GM21723 (cell line): ENCODE measurements around the gene GSK3A.

Experiments
- ATAC-seq: cut with Tn5 transposase; IDR thresholded peaks from one replicate; pipeline ENCODE4 v1.9.1; 2021; ENCODE audit warnings: mild to moderate bottlenecking, moderate library complexity; ENCODE audit not compliant: unreplicated experiment

GSK3A gene

DNA sequence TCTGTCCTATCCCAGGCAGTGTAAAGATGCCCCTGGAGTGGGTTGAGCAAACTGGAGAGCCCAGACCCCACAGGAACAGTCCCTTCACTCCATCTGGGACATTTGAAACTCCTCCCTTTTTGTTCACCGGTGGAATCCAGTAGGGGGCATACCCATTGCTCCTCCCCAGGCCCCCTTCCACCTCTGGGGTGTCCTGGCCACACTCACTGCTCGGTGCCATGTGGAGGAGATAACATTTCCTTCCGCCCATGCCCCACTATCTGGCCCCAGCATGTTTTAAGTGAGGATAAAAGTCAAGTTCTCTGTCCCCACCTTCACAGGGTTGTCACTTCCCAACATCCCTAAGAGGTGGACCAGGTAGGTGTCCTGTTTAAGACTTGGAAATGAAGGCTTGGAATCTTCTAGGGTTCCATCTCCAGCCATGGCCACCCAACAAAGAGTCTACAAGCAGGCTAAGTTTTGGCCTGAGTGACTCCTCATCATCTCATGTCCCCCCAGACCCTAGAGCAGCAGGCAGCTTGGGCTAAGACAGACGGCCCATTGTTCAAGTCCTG lies 13.0 kb downstream of the GSK3A start:
- ATAC-seq = no peak

DNA sequence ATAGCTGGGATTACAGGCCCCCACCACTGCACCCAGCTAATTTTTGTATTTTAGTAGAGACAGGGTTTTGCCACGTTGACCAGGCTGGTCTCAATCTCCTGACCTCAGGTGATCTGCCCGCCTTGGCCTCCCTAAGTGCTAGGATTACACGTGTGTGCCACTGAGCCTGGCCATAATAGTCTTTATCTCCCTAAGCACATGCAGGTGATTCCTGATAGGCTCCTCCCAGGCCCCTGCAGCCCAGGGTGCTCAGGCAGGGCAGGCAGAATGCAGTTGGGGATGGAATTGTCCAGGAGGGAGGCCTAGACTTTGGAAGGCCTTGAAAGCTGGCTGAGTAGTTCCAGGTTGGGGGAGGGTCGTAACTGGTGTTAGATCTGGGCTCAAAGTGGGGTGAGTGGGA lies 13.8 kb downstream of the GSK3A start:
- ATAC-seq = no peak

DNA sequence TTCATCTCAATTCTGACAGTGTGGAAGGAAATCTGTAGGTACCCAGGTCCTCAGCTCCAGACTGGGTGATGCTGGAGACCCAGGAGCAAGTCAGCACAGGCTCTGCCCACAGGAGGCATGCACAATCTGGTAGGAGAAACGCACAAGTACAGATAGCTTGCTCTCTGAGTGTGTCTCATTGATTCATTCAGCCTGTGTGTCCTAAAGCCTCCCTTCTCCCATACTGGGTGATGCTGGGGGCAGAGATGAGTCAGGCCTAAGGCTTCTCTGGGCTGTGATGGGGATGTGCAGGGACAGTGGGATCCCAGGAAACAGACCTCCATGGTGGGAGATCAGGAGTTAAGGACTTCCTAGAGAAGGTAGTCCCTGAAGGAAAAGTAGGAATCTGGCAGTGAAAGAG lies 15.5 kb downstream of the GSK3A start:
- ATAC-seq = no peak

DNA sequence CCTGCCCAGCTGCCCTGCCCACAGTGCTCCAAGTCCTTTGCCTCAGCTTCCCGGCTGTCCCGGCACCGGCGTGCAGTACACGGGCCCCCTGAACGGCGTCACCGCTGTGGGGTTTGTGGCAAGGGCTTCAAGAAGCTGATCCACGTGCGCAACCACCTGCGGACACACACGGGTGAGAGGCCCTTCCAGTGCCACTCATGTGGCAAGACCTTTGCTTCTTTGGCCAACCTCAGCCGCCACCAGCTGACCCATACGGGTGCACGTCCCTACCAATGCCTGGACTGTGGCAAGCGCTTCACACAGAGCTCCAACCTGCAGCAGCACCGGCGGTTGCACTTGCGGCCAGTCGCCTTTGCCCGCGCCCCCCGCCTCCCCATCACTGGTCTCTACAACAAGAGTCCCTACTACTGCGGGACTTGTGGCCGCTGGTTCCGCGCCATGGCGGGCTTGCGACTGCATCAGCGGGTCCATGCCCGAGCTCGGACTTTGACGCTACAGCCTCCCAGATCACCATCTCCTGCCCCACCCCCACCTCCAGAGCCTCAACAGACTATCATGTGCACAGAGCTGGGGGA lies 16.6 kb downstream of the GSK3A start:
- no peak for ATAC-seq

DNA sequence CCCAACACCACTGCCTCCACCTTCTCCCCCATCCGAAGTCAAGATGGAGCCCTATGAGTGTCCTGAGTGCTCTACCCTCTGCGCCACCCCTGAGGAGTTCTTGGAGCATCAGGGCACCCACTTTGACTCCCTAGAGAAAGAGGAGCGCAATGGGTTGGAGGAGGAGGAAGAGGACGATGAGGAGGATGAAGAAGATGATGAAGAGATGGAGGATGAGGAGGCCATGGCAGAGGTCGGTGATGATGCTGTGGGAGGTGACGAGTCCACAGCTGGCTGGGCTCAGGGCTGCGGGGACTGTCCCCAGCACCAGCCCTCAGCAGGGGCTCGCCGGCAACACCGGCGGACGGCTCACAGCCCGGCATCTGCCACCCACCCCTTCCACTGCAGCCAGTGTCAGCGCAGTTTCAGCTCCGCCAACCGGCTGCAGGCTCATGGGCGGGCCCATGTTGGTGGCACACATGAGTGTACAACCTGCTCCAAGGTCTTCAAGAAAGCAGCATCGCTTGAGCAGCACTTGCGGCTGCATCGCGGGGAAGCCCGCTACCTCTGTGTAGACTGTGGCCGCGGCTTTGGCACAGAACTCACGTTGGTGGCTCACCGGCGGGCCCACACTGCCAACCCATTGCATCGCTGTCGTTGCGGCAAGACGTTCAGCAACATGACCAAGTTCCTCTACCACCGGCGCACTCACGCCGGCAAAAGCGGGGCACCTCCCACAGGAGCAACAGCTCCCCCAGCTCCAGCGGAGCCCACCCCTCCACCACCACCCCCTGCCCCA lies 17.3 kb downstream of the GSK3A start:
- ATAC-seq = no peak

DNA sequence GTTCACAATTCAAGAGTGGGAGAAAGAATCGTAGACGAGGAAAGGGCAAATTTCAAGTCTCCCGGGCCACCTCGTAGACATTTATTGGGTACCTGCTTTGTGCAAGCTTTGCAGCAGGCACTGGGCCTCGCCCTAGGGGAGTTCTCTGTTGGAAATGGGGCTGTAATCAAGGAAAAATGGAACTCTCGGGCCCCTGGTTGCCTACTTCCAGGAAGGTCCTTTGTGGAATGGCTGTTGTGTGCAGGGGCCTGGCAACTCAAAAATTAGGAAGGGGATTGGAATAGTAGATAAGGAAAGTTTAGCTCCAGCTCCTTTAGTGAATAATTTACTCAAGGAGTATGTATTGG lies 21.7 kb downstream of the GSK3A start:
- no peak for ATAC-seq

DNA sequence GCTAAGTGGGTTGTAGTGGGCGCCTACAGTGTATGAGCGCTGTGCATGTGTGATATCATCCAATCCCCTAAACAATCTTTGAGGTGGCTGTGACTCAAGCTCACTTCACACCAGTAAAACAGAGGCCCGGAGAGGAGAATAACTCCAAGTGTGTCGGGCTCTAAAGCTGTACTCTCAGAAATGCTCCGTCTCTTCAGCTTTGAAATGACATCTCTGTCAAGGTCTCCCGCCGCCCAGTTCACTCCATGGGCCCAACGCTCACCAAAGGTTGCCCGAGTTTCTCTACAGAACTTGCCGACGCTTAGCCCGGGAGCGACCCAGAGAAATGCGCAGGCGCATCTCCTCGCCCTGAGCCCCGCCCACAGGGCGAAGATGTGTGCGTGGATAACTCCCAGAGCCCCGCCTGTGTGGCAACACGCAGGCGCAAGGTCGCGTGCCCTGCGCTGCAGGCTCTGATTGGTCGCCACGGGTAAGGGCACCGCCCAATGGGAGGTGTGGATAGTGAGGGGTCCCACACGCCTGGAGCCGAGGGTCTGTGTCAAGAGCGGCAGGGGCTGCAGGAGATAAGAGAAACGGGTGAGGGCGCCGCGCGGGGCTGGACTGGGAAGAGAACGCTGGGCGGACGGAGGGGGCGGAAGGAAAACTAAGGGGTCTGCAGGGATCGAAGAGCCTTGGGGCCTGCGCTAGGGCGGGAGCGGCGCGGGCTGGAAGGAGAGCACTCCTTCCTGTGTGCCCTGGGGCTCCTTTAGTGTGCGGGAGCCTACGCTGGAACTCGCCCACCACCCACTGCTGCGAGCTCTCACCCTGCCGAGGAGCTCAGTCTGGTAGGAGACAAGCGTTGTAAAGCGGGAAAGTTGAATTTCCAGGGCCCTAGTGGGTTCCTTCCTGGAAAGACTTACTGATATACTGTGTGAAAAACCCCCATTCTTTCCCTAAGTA lies 22.3 kb downstream of the GSK3A start, which contains the start of gene ZNF526:
TSS of gene ZNF526 (plus strand) at position 501 of the 939 bp plus-strand sequence. CDS start 4,092 bp downstream, outside the sequence.
- peak; percentile 65 for ATAC-seq

DNA sequence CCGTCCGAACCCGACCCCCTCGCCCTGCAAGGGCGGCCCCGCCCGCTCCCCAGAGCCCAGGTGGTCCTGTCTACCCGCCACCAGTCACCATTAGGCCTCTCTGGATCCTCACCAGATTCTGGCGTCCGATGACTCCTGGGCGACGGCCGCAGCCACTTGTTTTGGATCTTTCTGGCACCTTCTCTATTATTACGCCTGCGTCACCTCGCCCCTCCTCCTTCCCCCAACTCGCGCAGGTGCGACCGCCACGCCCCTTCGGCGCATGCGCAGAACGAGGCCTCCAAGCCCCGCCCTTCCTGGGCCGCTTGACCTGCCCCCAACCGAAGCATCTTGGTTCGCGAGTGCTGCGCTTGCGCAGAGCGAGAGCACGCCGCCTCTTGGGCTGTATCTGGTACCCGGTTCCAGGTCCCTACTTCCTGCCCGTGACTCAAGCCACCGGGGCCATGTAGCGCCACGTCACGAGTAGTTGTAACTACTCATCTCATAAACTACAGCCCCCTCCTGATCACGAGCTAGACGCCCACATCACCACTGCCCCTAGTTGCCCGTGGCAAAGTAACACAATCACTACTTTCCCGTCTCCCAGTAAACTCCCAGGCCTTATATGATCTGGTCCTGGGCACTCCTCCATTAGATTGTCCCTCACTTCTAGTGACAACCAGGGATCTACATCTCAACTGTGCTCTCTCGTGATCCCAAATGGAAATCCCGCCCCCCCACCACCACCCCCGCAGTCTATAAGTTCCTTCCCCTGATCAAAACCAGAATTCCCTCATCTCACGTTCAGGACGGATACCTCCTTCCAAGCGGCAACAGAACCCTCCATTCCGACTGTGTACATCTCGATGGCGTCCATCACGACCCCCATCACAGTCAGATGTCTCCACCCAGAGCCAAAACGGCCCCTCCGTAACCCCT lies 24.6 kb downstream of the GSK3A start, which contains the start of gene DEDD2:
TSS of gene DEDD2 (minus strand) at position 158 of the 918 bp plus-strand sequence. CDS start 670 bp downstream, outside the sequence.
- peak; percentile 58 for ATAC-seq

DNA sequence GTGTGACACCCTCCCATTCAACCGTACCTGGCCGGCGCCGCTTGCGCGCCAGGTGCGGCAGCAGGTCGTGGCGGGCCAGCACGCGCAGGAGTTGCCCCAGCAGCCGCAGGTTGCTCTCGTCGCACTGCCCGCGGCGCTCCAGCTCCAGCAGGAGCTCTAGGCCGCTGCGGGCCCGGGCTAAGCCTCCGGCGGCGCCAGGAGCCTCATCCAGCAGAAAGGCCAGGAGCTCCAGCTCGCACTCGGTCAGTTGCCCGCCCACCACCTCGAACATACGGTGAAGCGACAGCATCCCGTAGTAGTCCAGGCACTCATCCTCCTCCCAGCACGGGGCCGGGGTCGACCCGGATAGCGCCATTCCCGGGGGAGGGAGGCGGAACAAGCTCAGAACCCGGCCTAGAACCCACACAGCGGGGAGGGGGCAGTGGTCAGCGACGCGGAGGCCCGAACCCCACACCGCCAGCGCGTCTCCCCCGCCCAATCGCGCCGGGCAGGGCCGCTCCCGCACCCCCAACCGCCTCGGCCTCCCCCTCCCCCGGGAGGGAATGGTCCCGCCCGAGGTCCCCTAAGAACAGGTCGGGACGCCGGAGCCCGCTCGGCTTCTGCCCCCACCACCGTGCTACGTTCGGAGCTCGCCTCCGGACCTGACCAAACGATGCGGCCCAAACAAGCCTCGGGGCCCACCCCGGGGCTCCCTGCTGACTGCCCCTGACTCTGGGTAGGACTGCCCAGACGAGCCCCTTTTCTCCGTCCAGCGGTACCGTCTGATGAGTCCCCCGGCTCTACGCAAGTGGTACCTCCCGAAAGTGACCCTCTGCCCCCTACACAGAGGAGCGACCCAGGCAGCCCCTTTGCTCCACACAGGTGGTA lies 25.5 kb downstream of the GSK3A start:
- peak; percentile 15 for ATAC-seq

DNA sequence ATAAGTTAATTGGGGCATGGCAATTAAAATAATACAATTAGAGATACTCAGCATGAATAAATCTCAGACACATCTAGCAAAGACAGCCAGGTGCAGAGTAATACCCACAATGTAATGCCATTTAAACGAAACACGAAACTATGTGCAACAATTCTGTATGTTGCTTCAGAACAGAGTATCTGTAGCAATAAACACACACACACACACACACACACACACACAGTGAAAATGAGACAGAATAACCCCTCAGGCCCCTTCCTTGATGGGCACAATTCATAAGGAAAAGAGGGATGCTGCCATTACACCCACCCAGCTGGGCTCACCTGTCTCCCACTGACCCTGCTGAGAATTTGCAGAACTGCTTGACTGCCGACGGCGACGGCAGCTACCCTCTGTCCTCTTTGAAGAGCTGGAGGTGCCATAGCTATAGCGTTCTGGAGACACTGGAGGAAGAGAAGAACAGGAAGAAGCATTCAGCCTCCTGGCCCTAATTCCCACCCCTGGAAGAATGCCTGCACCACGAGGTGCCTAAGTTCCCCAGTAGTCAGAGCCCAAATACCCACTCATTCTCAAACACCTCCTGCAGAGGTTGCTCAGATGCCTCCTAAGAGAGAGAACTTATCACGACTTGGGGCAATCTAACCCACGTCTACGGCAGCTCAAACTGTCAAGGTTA lies 27.5 kb downstream of the GSK3A start:
- ATAC-seq = no peak

DNA sequence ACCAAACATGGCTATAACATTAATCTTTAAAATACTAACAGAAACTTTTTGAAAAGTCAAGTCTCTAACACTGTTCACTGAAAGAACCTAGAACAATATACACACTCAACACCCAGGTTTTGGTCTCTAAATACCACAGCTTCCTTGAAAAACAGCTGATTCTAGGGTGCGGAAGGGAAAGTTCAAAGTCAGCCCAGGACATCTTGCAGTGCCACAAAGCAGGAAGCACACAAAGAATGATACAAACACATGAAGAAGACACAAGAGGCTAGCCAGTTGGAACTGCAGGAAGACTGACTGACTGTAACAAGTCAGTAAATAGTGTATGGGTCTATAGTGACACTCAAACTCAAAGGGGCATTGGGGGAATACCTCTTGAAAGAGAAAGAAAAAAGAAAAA lies 29.5 kb downstream of the GSK3A start:
- no peak for ATAC-seq

DNA sequence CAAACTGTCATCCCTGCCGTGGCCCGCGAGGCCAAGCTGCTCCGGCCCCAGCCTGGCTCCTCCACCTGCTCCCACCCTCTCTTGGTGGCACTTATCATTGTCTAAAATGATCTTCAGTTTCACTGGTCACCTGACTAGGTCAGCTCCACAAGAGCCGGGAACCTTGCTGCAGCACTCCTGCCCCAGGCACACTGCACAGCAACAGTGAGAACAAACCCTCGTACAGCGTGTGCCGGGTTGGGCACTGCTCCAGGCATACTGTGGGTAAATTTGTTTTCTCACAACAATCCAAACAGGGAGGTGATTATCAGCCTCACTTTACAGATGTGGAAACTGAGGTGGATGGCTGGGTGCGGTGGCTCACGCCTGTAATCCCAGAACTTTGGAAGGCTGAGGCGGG lies 33.8 kb downstream of the GSK3A start:
- no peak for ATAC-seq

DNA sequence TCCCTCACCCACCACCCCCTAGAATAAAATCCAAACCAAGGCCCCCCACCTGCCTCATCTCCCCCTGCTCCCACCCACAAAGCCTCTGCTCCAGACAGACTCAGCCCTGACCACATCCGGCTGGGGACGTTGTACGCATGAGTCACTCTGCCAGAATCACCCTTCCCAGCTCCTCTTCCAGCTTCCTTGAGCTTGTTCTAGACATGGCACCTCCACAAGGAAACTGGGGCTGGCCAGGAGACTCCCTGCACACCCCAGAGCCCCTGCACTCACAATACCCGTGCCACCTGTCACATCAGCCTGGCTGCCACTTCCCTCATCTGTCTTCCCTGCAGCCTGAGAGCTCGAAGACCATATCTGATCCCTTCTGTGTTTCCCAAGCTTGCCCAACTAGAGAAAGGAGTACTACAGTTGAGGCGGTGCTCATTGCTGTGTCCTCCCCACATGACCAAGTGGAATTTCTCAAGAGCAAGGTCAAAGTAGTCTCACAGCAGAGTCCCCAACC lies 34.6 kb downstream of the GSK3A start:
- ATAC-seq = no peak

DNA sequence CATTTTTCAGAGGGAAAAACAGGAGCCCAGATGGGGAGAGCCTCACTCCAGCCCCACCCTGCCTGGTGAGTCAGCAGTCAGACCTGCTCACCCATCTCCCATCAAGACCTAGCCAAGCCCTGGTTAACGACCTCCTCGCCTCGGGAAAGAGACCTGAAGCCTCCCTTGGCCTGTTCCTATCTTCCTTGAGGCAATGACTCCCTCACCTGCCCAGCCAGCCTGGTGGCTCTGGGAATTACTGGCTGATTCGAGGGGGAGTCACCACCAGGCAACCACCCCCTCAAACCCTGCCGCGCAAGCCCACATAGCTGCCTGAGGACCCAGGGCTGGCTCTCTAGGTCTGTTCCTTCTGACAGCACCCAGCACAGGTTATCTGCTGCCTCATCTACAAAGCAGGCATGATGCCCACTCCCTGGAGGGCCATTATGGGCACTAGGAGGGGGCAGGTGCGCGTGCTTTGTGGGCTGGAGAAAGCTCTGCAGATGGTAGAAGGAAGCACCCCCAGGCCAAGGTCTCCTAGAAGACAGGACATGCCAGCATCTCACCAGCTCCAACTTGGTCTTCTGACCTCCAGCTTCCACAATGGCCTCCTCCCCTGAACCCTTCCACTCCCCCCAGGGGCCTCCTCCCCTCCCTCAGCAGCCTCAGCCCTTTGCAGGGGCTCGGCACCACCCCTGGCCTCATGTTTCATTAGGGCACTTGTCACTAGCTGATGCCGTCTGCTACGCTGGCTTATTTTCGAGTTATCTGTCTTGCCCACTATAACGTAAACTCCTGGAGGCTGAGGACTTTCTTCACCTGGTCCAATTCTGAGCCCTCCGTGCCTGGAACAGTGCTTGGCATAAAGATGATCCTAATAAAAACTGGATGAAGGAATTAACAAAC lies 35.3 kb downstream of the GSK3A start:
- ATAC-seq = no peak

DNA sequence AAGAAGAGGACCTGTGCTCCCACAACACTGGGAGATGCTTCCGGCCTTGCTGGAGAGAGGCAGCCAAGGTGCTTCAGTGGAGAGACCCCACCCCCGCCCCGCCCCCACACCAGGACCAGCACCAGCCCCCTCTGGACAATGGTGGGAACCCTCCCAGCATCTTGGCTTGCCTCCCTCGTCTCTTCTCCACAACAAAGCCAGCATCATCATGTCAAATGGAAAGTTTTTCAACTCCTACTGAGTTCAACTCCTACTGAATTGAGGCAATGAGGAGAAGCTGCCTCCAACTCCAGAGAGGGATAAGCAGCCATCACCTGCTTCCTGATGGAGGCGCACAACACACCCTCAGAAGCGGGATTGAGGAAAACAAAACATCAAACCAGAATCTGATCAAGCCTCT lies 37.7 kb downstream of the GSK3A start:
- no peak for ATAC-seq

DNA sequence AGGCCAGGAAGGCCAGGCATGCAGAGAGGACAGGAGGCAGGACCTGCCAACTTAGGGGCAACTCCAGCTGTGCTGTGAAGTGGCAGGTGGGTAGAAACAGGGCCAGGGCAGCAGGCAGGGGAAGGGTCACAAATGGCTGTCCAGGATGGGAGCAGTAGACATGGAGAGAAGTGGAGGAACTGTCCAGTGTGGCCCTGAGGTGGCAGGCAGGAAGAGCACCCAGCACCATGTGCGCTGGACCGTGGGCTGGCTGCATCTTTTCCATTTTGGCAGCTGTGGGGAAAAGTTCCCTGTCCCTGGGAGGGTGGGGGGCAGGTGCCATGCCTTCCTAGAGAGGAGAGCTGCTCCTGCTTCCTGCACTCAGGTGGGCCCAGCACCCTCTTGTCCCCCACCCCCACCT lies 38.7 kb downstream of the GSK3A start:
- ATAC-seq = no peak

DNA sequence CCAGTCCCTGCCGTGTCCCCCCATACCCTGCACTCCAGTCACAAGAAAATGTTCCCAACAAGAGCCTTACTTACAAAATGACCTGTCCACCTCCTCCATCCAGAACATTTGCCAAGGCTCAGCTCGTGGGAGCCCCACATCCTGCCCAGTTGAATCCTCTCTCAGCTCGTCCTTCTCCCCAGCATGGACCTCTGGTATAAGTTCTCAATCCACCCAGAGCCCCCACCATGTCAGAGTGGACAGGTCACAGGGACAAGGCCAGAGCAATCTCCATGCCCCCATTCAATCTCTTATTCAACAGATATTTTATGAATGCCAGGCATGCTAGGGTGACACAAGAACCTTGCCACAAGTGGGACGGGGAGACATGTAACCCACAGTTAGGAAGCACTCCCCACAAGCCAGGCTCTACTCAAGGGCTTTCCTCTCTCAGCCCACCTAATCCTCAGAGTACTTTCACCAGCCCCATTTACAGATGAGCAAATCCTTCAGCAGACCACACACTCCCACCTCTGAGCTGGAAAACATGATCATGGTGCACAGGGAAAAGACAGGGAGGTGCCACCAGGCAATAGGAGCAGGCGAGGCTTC lies 40.0 kb downstream of the GSK3A start:
- ATAC-seq = no peak
